Panc1 (cell line): ENCODE measurements around the gene SUGCT.

Experiments
- POLR2AphosphoS5 ChIP-seq: IDR thresholded peaks from 2 replicates; pipeline ENCODE4 v1.6.1; 2012; ENCODE audit warnings: mild to moderate bottlenecking, low read depth, low read length, moderate library complexity
- TF ChIP-seq, protein P1 (sequence below): fragments of 450-650 bp; IDR thresholded peaks from 2 replicates; pipeline ENCODE4 v1.5.1; 2017; ENCODE audit warnings: mild to moderate bottlenecking

DNA sequence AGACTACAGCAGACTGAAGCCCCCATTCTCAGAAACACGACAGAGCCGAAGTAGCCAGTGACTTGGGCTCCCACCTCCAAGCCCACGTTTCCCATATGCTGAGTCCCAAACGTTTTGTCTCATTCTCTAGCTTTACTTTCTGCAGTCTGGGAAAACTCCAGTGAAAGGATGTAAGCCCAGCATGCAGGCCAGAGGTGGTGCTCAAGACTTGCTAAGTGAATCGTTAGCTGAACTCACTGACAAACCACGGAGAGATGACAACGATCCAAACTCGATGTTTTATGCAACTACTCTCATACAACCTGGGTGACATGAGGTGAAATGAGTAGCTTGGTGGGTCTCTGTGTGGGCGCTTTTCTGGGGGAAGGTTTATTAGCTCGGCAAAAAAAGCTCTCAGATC is 731.8 kb downstream of the SUGCT start:
- TF ChIP-seq, protein P1, sequence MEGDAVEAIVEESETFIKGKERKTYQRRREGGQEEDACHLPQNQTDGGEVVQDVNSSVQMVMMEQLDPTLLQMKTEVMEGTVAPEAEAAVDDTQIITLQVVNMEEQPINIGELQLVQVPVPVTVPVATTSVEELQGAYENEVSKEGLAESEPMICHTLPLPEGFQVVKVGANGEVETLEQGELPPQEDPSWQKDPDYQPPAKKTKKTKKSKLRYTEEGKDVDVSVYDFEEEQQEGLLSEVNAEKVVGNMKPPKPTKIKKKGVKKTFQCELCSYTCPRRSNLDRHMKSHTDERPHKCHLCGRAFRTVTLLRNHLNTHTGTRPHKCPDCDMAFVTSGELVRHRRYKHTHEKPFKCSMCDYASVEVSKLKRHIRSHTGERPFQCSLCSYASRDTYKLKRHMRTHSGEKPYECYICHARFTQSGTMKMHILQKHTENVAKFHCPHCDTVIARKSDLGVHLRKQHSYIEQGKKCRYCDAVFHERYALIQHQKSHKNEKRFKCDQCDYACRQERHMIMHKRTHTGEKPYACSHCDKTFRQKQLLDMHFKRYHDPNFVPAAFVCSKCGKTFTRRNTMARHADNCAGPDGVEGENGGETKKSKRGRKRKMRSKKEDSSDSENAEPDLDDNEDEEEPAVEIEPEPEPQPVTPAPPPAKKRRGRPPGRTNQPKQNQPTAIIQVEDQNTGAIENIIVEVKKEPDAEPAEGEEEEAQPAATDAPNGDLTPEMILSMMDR: peak; percentile 46
- no peak for TF ChIP-seq POLR2AphosphoS5
